Measurements from ENCODE around the gene KCNK16. TPM values are rescaled to one million over a fixed set of nuclear protein-coding genes. Genes with fewer than 3 reads are reported as not detected.
"Not testable (repeated sequence)": the region's sequence is repeated elsewhere in the genome, so short reads cannot be mapped to it uniquely, and the experiment has no call there.

KCNK16 gene
- total and polyA plus RNA-seq, 2 of the 8 experiments (the other 6 are each of a cell fraction or from before 2014, with no cell fraction given) = not detected

DNA sequence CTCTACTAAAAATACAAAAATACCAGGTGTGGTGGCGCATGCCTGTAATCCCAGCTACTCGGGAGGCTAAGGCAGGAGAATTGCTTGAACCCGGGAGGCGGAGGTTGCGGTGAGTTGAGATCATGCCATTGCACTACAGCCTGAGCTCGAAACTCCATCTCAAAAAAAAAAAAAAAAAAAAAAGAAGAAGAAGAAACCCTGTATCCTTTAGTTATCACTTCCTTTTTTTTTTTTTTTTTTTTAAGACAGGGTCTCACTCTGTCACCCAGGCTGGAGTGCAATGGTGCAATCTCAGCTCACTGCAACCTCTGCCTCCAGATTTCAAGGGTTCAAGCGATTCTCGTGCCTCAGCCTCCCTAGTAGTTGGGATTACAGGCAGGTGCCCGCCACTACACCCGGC is 35.9 kb downstream of the KCNK16 start:
- H3K36me3 ChIP-seq (ENCODE audit: control insufficient read depth in 2 of 4, insufficient read depth in 4 of 4, low read length in 3 of 4); H3K4ac ChIP-seq (replicated peaks; ENCODE audit: insufficient read length, low read depth, low read length); H3K79me2 ChIP-seq (ENCODE audit: control insufficient read depth in 1 of 2, insufficient read depth in 2 of 2, low read length in 2 of 2); FAIRE-seq; H3K27me3 ChIP-seq (replicated peaks in 1 of 4; ENCODE audit: control insufficient read depth in 3 of 4, extremely low read depth in 1 of 4, insufficient read depth in 3 of 4, low read length in 3 of 4); H3K23me2 ChIP-seq (ENCODE audit: low read depth, low read length); H2AK5ac ChIP-seq (ENCODE audit: low read depth, low read length); H3K23ac ChIP-seq (ENCODE audit: insufficient read length); H2BK15ac ChIP-seq (ENCODE audit: low read length); H3K4me3 ChIP-seq (ENCODE audit: extremely low read depth in 1 of 4, insufficient read depth in 2 of 4, low read depth in 3 of 4, low read length in 4 of 4); DNase-seq (ENCODE audit: low read depth in 1 of 2, low spot score in 2 of 2); H3K56ac ChIP-seq (replicated peaks; ENCODE audit: insufficient read length, low read depth, low read length); H3K18ac ChIP-seq (ENCODE audit: extremely low read depth, low read length); H2BK20ac ChIP-seq (ENCODE audit: low read length); H3K14ac ChIP-seq (ENCODE audit: insufficient read length); H2BK5ac ChIP-seq (ENCODE audit: low read depth, low read length); H4K8ac ChIP-seq (ENCODE audit: extremely low read depth, insufficient read depth, low read length); H3K4me1 ChIP-seq (replicated peaks in 1 of 4; ENCODE audit: control insufficient read depth in 3 of 4, insufficient read depth in 4 of 4, low read length in 3 of 4); H4K5ac ChIP-seq (ENCODE audit: insufficient read length, low read depth, low read length); H4K91ac ChIP-seq (replicated peaks; ENCODE audit: insufficient read length, low read length); H2BK120ac ChIP-seq (replicated peaks; ENCODE audit: low read depth, low read length); H2AFZ ChIP-seq (ENCODE audit: low read length); H3K27ac ChIP-seq (ENCODE audit: low read depth, low read length); H3K4me2 ChIP-seq (ENCODE audit: insufficient read depth in 1 of 2, low read depth in 2 of 2, low read length in 2 of 2); H3K9me3 ChIP-seq (ENCODE audit: insufficient read depth in 2 of 2, low read depth in 1 of 2, low read length in 1 of 2); H2BK12ac ChIP-seq (ENCODE audit: low read depth, low read length); H3K9ac ChIP-seq (replicated peaks in 1 of 4; ENCODE audit: extremely low read depth in 1 of 4, low read depth in 3 of 4, low read length in 3 of 4); H3K79me1 ChIP-seq (ENCODE audit: low read depth, low read length); H4K20me1 ChIP-seq (replicated peaks in 1 of 2; ENCODE audit: control insufficient read depth in 1 of 2, insufficient read depth in 2 of 2, low read length in 2 of 2): not testable (repeated sequence)
- 90% methylated on average over 8 of the region's 10 CpGs; no CpG with 5 or more reads in 1 of the 2 experiments for whole genome bisulfite sequencing, 2 experiments (ENCODE audit: extremely low coverage in 1 of 2, insufficient coverage in 1 of 2, insufficient read length in 1 of 2, insufficient replicate concordance in 2 of 2, low coverage in 1 of 2, low lambda C conversion rate in 2 of 2, missing lambda C conversion rate in 1 of 2)
- ChIA-PET POLR2A (ENCODE audit: partially characterized antibody) (interaction anchor here (1.3 kb wide), 1 partner anchor 105 kb away, joined by 3 read pairs; no protein-coding TSS in a partner anchor), CTCF (ENCODE audit: partially characterized antibody) (interaction anchor here (0.7 to 47.4 kb wide), 4 partner anchors 15 to 292 kb away, joined by 3 to 1738 read pairs (median 73); partner anchors contain the start of gene KCNK5)
